T-helper 1 cell treated with Interleukin-12 subunit alpha and Interleukin-12 subunit beta and Interleukin-4 antibody, amounts not matched to agents 30 μg/mL and 1 μg/mL, for 36 hours (primary cell): ENCODE data around the gene FBRSL1.
"Not testable (repeated sequence)": the region's sequence is repeated elsewhere in the genome, so short reads cannot be mapped to it uniquely, and the experiment has no call there.

ENCODE experiments used
- H3K27ac Mint-ChIP-seq: one replicate; pipeline ENCODE4 v1.8.0; 2021; ENCODE audit warnings: mild to moderate bottlenecking, mixed read lengths
- H3K27me3 Mint-ChIP-seq: one replicate; pipeline ENCODE4 v1.8.0; 2021; ENCODE audit warnings: low read depth, mixed read lengths
- H3K36me3 Mint-ChIP-seq: one replicate; pipeline ENCODE4 v1.8.0; 2021; ENCODE audit warnings: low read depth, mixed read lengths
- H3K4me1 Mint-ChIP-seq: one replicate; pipeline ENCODE4 v1.8.0; 2021; ENCODE audit warnings: low read depth, mixed read lengths
- H3K4me3 Mint-ChIP-seq: one replicate; pipeline ENCODE4 v1.8.0; 2021; ENCODE audit warnings: mild to moderate bottlenecking, moderate library complexity, mixed read lengths
- H3K9me3 Mint-ChIP-seq: one replicate; pipeline ENCODE4 v1.8.0; 2021; ENCODE audit warnings: mixed read lengths

Gene FBRSL1

GRCh38 chr12:132489602-132490266 is at the start of gene FBRSL1:
TSS of gene FBRSL1 (plus strand) at chr12:132490151.
- no peaks in the 10 kb centered on the region for H3K9me3 Mint-ChIP-seq
- H3K36me3 Mint-ChIP-seq, result peaks cover 6% of the 10 kb centered on the region
- peaks cover 45% of the 10 kb centered on the region for H3K4me1 Mint-ChIP-seq
- H3K27me3 Mint-ChIP-seq, result no peaks in the 10 kb centered on the region
- peak within 1 kb of the TSS; percentile 98 for H3K27ac Mint-ChIP-seq
- peak within 1 kb of the TSS; percentile 86 for H3K4me3 Mint-ChIP-seq

GRCh38 chr12:132440420-132440819 is 49.5 kb upstream of the FBRSL1 start:
- peaks cover 21% of the 10 kb centered on the region for H3K4me1 Mint-ChIP-seq
- not testable (repeated sequence) for H3K9me3 Mint-ChIP-seq

GRCh38 chr12:132441871-132442863 is 47.8 kb upstream of the FBRSL1 start:
- Mint-ChIP-seq H3K9me3 (no peaks in the 10 kb centered on the region), H3K27me3 (no peaks in the 10 kb centered on the region), H3K4me1 (peaks cover 33% of the 10 kb centered on the region), H3K4me3 (no peak overlapping the region), H3K36me3 (peaks cover 7% of the 10 kb centered on the region), H3K27ac (no peak overlapping the region)

More at GRCh38 chr12:132440420-132440819, 49.5 kb upstream of the FBRSL1 start:
- not testable (repeated sequence) for H3K27ac Mint-ChIP-seq, H3K36me3 Mint-ChIP-seq, H3K4me3 Mint-ChIP-seq, H3K27me3 Mint-ChIP-seq

- Mint-ChIP-seq H3K4me1 (peaks cover 33% of the 10 kb centered on the region), H3K27ac (peak overlapping the region; percentile 4), H3K27me3 (no peaks in the 10 kb centered on the region), H3K4me3 (no peak overlapping the region), H3K36me3 (peaks cover 7% of the 10 kb centered on the region), H3K9me3 (no peaks in the 10 kb centered on the region)
Observed at GRCh38 chr12:132443091-132443490, 46.9 kb upstream of the FBRSL1 start.

GRCh38 chr12:132444283-132444682 is 45.7 kb upstream of the FBRSL1 start:
- peak overlapping the region; percentile 94 for H3K4me3 Mint-ChIP-seq
- peaks cover 32% of the 10 kb centered on the region for H3K4me1 Mint-ChIP-seq

GRCh38 chr12:132444957-132445883 is 44.7 kb upstream of the FBRSL1 start:
- Mint-ChIP-seq H3K36me3 (peaks cover 7% of the 10 kb centered on the region), H3K4me3 (peak overlapping the region; percentile 94), H3K9me3 (no peaks in the 10 kb centered on the region), H3K27me3 (no peaks in the 10 kb centered on the region), H3K27ac (peak overlapping the region; percentile 100), H3K4me1 (peaks cover 36% of the 10 kb centered on the region)

More at GRCh38 chr12:132444283-132444682, 45.7 kb upstream of the FBRSL1 start:
- Mint-ChIP-seq H3K27ac (peak overlapping the region; percentile 100), H3K27me3 (no peaks in the 10 kb centered on the region), H3K9me3 (no peaks in the 10 kb centered on the region), H3K36me3 (peaks cover 7% of the 10 kb centered on the region)

- no peaks in the 10 kb centered on the region for H3K27me3 Mint-ChIP-seq
- no peaks in the 10 kb centered on the region for H3K9me3 Mint-ChIP-seq
- peaks cover 36% of the 10 kb centered on the region for H3K4me1 Mint-ChIP-seq
- peaks cover 7% of the 10 kb centered on the region for H3K36me3 Mint-ChIP-seq
- peak overlapping the region; percentile 94 for H3K4me3 Mint-ChIP-seq
- H3K27ac Mint-ChIP-seq, result peak overlapping the region; percentile 100
Observed at GRCh38 chr12:132445884-132446632, 43.9 kb upstream of the FBRSL1 start.

GRCh38 chr12:132446633-132447326 is 43.2 kb upstream of the FBRSL1 start:
- no peaks in the 10 kb centered on the region for H3K9me3 Mint-ChIP-seq
- H3K4me1 Mint-ChIP-seq, result peaks cover 36% of the 10 kb centered on the region
- H3K27ac Mint-ChIP-seq, result peak overlapping the region; percentile 100
- no peaks in the 10 kb centered on the region for H3K27me3 Mint-ChIP-seq
- peak overlapping the region; percentile 94 for H3K4me3 Mint-ChIP-seq
- H3K36me3 Mint-ChIP-seq, result peaks cover 7% of the 10 kb centered on the region

GRCh38 chr12:132447327-132447720 is 42.6 kb upstream of the FBRSL1 start:
- Mint-ChIP-seq H3K36me3 (peaks cover 7% of the 10 kb centered on the region), H3K9me3 (no peaks in the 10 kb centered on the region), H3K4me3 (no peak overlapping the region), H3K27ac (no peak overlapping the region), H3K4me1 (peaks cover 36% of the 10 kb centered on the region), H3K27me3 (no peaks in the 10 kb centered on the region)

- no peak overlapping the region for H3K27ac Mint-ChIP-seq
- H3K9me3 Mint-ChIP-seq, result no peaks in the 10 kb centered on the region
- peaks cover 7% of the 10 kb centered on the region for H3K36me3 Mint-ChIP-seq
- H3K4me1 Mint-ChIP-seq, result peaks cover 36% of the 10 kb centered on the region
- H3K4me3 Mint-ChIP-seq, result no peak overlapping the region
- H3K27me3 Mint-ChIP-seq, result no peaks in the 10 kb centered on the region
Observed at GRCh38 chr12:132447731-132448462, 42.1 kb upstream of the FBRSL1 start.

- Mint-ChIP-seq H3K27me3 (no peaks in the 10 kb centered on the region), H3K27ac (no peak overlapping the region), H3K36me3 (peaks cover 7% of the 10 kb centered on the region), H3K4me3 (no peak overlapping the region), H3K4me1 (peaks cover 33% of the 10 kb centered on the region), H3K9me3 (no peaks in the 10 kb centered on the region)
Observed at GRCh38 chr12:132448463-132448820, 41.5 kb upstream of the FBRSL1 start.

GRCh38 chr12:132449565-132450417 is 40.2 kb upstream of the FBRSL1 start:
- no peaks in the 10 kb centered on the region for H3K27me3 Mint-ChIP-seq
- peaks cover 6% of the 10 kb centered on the region for H3K36me3 Mint-ChIP-seq
- H3K27ac Mint-ChIP-seq, result peak overlapping the region; percentile 39
- H3K9me3 Mint-ChIP-seq, result no peaks in the 10 kb centered on the region
- no peak overlapping the region for H3K4me3 Mint-ChIP-seq
- H3K4me1 Mint-ChIP-seq, result peaks cover 25% of the 10 kb centered on the region
